D721Med (cell line): Measurements from ENCODE around the gene AMDHD2.

ENCODE experiments used
- DNase-seq: peaks from one replicate; pipeline ENCODE4 v3.0.0; 2011; ENCODE audit warnings: low spot score; ENCODE audit not compliant: insufficient read length
- FAIRE-seq: peaks from 2 replicates; lab custom pipeline; 2011; peaks lifted over from hg19 to GRCh38; lab: Jason Lieb, UNC
- TF ChIP-seq, protein P1 (sequence below): IDR thresholded peaks from 2 replicates; pipeline ENCODE4 v1.5.1; 2012; ENCODE audit warnings: mild to moderate bottlenecking, control low read depth; ENCODE audit not compliant: insufficient read depth; ENCODE audit errors: missing control alignments

AMDHD2 gene

GRCh38 chr16:2520097-2520783 is at the start of gene AMDHD2:
TSS of gene AMDHD2 (plus strand) at chr16:2520371. CDS start at chr16:2520459, 88 bp downstream.
- TF ChIP-seq, protein P1, sequence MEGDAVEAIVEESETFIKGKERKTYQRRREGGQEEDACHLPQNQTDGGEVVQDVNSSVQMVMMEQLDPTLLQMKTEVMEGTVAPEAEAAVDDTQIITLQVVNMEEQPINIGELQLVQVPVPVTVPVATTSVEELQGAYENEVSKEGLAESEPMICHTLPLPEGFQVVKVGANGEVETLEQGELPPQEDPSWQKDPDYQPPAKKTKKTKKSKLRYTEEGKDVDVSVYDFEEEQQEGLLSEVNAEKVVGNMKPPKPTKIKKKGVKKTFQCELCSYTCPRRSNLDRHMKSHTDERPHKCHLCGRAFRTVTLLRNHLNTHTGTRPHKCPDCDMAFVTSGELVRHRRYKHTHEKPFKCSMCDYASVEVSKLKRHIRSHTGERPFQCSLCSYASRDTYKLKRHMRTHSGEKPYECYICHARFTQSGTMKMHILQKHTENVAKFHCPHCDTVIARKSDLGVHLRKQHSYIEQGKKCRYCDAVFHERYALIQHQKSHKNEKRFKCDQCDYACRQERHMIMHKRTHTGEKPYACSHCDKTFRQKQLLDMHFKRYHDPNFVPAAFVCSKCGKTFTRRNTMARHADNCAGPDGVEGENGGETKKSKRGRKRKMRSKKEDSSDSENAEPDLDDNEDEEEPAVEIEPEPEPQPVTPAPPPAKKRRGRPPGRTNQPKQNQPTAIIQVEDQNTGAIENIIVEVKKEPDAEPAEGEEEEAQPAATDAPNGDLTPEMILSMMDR: no peak
- DNase-seq (peak; percentile 99), FAIRE-seq (no peak)

DNA sequence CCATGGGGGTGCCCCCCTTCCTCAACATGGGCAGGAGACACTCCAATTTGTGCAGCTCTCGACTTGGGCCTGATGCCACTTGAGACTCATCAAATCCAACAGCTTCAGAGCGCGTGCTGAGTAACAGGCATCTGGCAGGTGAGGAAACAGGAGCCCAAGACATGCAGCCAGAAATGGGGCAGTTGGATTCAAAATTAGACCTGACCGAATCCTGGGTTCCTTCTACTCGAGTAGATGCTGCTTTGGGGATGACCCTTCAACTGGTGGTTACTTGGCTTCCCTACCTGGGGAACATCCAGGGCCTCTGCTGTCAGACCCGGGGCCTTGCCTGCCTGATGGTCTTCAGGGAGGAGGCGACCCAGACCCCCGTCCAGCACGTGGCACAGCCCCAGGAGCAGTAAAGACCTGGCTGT is 49.6 kb upstream of the AMDHD2 start:
- FAIRE-seq (no peak), DNase-seq (no peak)
- TF ChIP-seq, protein P1: no peak

GRCh38 chr16:2471016-2471652 is 49.0 kb upstream of the AMDHD2 start, which contains the start of gene NTN3:
TSS of gene NTN3 (plus strand) at chr16:2471297. CDS start at chr16:2471702, 405 bp downstream.
- TF ChIP-seq, protein P1: no peak
- FAIRE-seq (no peak), DNase-seq (peak; percentile 83)

DNA sequence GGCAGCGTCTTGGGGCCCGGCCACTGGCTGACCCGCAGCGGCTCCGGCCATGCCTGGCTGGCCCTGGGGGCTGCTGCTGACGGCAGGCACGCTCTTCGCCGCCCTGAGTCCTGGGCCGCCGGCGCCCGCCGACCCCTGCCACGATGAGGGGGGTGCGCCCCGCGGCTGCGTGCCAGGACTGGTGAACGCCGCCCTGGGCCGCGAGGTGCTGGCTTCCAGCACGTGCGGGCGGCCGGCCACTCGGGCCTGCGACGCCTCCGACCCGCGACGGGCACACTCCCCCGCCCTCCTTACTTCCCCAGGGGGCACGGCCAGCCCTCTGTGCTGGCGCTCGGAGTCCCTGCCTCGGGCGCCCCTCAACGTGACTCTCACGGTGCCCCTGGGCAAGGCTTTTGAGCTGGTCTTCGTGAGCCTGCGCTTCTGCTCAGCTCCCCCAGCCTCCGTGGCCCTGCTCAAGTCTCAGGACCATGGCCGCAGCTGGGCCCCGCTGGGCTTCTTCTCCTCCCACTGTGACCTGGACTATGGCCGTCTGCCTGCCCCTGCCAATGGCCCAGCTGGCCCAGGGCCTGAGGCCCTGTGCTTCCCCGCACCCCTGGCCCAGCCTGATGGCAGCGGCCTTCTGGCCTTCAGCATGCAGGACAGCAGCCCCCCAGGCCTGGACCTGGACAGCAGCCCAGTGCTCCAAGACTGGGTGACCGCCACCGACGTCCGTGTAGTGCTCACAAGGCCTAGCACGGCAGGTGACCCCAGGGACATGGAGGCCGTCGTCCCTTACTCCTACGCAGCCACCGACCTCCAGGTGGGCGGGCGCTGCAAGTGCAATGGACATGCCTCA is 48.3 kb upstream of the AMDHD2 start:
- TF ChIP-seq, protein P1: no peak
- DNase-seq: no peak
- FAIRE-seq: no peak

DNA sequence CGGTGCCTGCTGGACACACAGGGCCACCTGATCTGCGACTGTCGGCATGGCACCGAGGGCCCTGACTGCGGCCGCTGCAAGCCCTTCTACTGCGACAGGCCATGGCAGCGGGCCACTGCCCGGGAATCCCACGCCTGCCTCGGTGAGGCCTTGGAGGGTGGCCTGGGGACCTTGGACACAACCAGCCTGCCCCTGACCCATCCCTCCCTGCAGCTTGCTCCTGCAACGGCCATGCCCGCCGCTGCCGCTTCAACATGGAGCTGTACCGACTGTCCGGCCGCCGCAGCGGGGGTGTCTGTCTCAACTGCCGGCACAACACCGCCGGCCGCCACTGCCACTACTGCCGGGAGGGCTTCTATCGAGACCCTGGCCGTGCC is 47.7 kb upstream of the AMDHD2 start:
- DNase-seq (no peak), FAIRE-seq (no peak)
- TF ChIP-seq, protein P1: no peak

- no peak for FAIRE-seq
- DNase-seq: no peak
- TF ChIP-seq, protein P1: no peak
Measured at GRCh38 chr16:2472885-2473445, 47.2 kb upstream of the AMDHD2 start.
